Choroid plexus epithelial cell (primary cell): ENCODE measurements around the gene CAPN5.

Source experiments
- DNase-seq: peaks from one replicate; pipeline ENCODE4 v3.0.0-alpha.2; 2010; ENCODE audit warnings: low read depth
- H3K4me3 ChIP-seq: 2 replicates; pipeline ENCODE4 v1.5.1; 2011; ENCODE audit warnings: low read depth, mild to moderate bottlenecking, control low read depth, low read length, moderate library complexity
- CTCF ChIP-seq: conservative IDR thresholded peaks from 2 replicates; pipeline ENCODE4 v1.5.1; 2011; ENCODE audit warnings: low read depth, mild to moderate bottlenecking, control low read depth, inconsistent platforms, low read length, moderate library complexity

Gene CAPN5

GRCh38 chr11:77123591-77123990 lies 56.8 kb downstream of the CAPN5 start:
- no peak for DNase-seq
- no peak for TF ChIP-seq CTCF
- no peak overlapping the region for H3K4me3 ChIP-seq

GRCh38 chr11:77124041-77124440 lies 57.3 kb downstream of the CAPN5 start:
- DNase-seq, result no peak
- no peak for TF ChIP-seq CTCF
- no peak overlapping the region for H3K4me3 ChIP-seq

GRCh38 chr11:77124488-77124887 lies 57.7 kb downstream of the CAPN5 start:
- DNase-seq, result no peak
- H3K4me3 ChIP-seq, result no peak overlapping the region
- TF ChIP-seq CTCF, result no peak

GRCh38 chr11:77125191-77125590 lies 58.4 kb downstream of the CAPN5 start:
- H3K4me3 ChIP-seq, result no peak overlapping the region
- DNase-seq, result no peak
- TF ChIP-seq CTCF, result no peak

- H3K4me3 ChIP-seq, result no peak overlapping the region
- no peak for TF ChIP-seq CTCF
- no peak for DNase-seq
Measured at GRCh38 chr11:77125695-77126094, 58.9 kb downstream of the CAPN5 start.

- H3K4me3 ChIP-seq, result no peak overlapping the region
- no peak for DNase-seq
- no peak for TF ChIP-seq CTCF
Measured at GRCh38 chr11:77126156-77126775, 59.5 kb downstream of the CAPN5 start.

- no peak for DNase-seq
- H3K4me3 ChIP-seq, result peak overlapping the region; percentile 57
- TF ChIP-seq CTCF, result no peak
Measured at GRCh38 chr11:77126861-77127234, 60.1 kb downstream of the CAPN5 start.
